HG03045 (cell line): ENCODE data around the gene XRCC5.

Experiments
- ATAC-seq: cut with Tn5 transposase; IDR thresholded peaks from one replicate; pipeline ENCODE4 v1.9.1; 2021; ENCODE audit warnings: mild to moderate bottlenecking, moderate library complexity; ENCODE audit not compliant: unreplicated experiment

XRCC5 gene

GRCh38 chr2:216151313-216152025 is 42.3 kb downstream of the XRCC5 start:
- no peak for ATAC-seq

GRCh38 chr2:216155954-216156353 is 46.8 kb downstream of the XRCC5 start:
- no peak for ATAC-seq

GRCh38 chr2:216156822-216157221 is 47.7 kb downstream of the XRCC5 start:
- no peak for ATAC-seq

- ATAC-seq, result no peak
These were observed 50.0 kb downstream of the XRCC5 start for GRCh38 chr2:216159144-216159543.

- ATAC-seq, result no peak
These were observed 50.5 kb downstream of the XRCC5 start for GRCh38 chr2:216159646-216160045.

GRCh38 chr2:216160786-216161185 is 51.6 kb downstream of the XRCC5 start:
- no peak for ATAC-seq

- no peak for ATAC-seq
These were observed 52.8 kb downstream of the XRCC5 start for GRCh38 chr2:216161967-216162366.

GRCh38 chr2:216163518-216163917 is 54.4 kb downstream of the XRCC5 start:
- no peak for ATAC-seq

GRCh38 chr2:216164087-216164486 is 54.9 kb downstream of the XRCC5 start:
- no peak for ATAC-seq

- ATAC-seq, result no peak
These were observed 55.4 kb downstream of the XRCC5 start for GRCh38 chr2:216164576-216164975.

- no peak for ATAC-seq
These were observed 56.6 kb downstream of the XRCC5 start for GRCh38 chr2:216165711-216166110.

GRCh38 chr2:216169087-216169486 is 59.9 kb downstream of the XRCC5 start:
- ATAC-seq, result no peak

- ATAC-seq, result no peak
These were observed 61.1 kb downstream of the XRCC5 start for GRCh38 chr2:216170076-216170763.

- ATAC-seq, result no peak
These were observed 61.9 kb downstream of the XRCC5 start for GRCh38 chr2:216171011-216171410.

- ATAC-seq, result no peak
These were observed 63.3 kb downstream of the XRCC5 start for GRCh38 chr2:216172493-216172892.

GRCh38 chr2:216179015-216179414 is 69.9 kb downstream of the XRCC5 start:
- no peak for ATAC-seq

- ATAC-seq, result no peak
These were observed 72.2 kb downstream of the XRCC5 start for GRCh38 chr2:216181351-216181750.

GRCh38 chr2:216181953-216182461 is 72.9 kb downstream of the XRCC5 start:
- no peak for ATAC-seq

GRCh38 chr2:216183462-216183861 is 74.3 kb downstream of the XRCC5 start:
- no peak for ATAC-seq

GRCh38 chr2:216188559-216188850 is 79.4 kb downstream of the XRCC5 start:
- no peak for ATAC-seq

GRCh38 chr2:216188956-216189355 is 79.8 kb downstream of the XRCC5 start:
- no peak for ATAC-seq

- no peak for ATAC-seq
These were observed 80.3 kb downstream of the XRCC5 start for GRCh38 chr2:216189410-216189809.

- no peak for ATAC-seq
These were observed 83.0 kb downstream of the XRCC5 start for GRCh38 chr2:216192181-216192580.
